Glomerular endothelial cell (primary cell): ENCODE measurements around the gene NOA1. TPM values are rescaled to one million over a fixed set of nuclear protein-coding genes. Genes with fewer than 3 reads are reported as not detected.
A peak's percentile ranks its signal among the peaks of the same experiment; 100 is the strongest.

ENCODE experiments used
- DNase-seq: peaks from one replicate; pipeline ENCODE4 v3.0.0-alpha.2; 2011; ENCODE audit warnings: low read depth, low spot score; ENCODE audit errors: extremely low read depth
- total RNA-seq: library from RNA; depleted of rRNA; stranded (reverse); fragments of >200 nt; gene quantifications from 2 replicates; pipeline ENCODE4 v1.2.3, GENCODE V29; 2015

Gene NOA1
- 23.1 and 25.4 TPM in 2 replicates for total RNA-seq

- DNase-seq, result peak; percentile 99
These were observed at the start of gene NOA1 for GRCh38 chr4:56977321-56978012. Gene NOA1, minus strand, starts transcription at chr4:56977606. Its CDS starts 21 bp downstream, at chr4:56977585.

- no peak for DNase-seq
These were observed 45.7 kb upstream of the NOA1 start for GRCh38 chr4:57023104-57023503.

GRCh38 chr4:57020467-57021101, 43.2 kb upstream of the NOA1 start:
- peak; percentile 89 for DNase-seq

GRCh38 chr4:57018980-57019379, 41.6 kb upstream of the NOA1 start:
- DNase-seq, result no peak

GRCh38 chr4:57013543-57014120, 36.2 kb upstream of the NOA1 start:
- no peak for DNase-seq

- DNase-seq, result no peak
These were observed 22.3 kb upstream of the NOA1 start for GRCh38 chr4:56999751-57000150.

GRCh38 chr4:56995525-56995924, 18.1 kb upstream of the NOA1 start:
- DNase-seq, result peak; percentile 64

GRCh38 chr4:56990109-56990905, 12.9 kb upstream of the NOA1 start:
- DNase-seq, result no peak

- no peak for DNase-seq
These were observed 9.5 kb upstream of the NOA1 start for GRCh38 chr4:56986952-56987351.

- no peak for DNase-seq
These were observed 8.8 kb upstream of the NOA1 start for GRCh38 chr4:56986192-56986591.

GRCh38 chr4:56981795-56982201, 4.4 kb upstream of the NOA1 start:
- DNase-seq, result peak; percentile 72

GRCh38 chr4:56979421-56980072, 2.1 kb upstream of the NOA1 start:
- DNase-seq, result no peak

GRCh38 chr4:56978750-56979303, 1.4 kb upstream of the NOA1 start, which contains the start of gene POLR2B:
Gene POLR2B, plus strand, starts transcription at chr4:56978896. Its CDS starts 90 bp downstream, at chr4:56978986.
- peak; percentile 81 for DNase-seq

GRCh38 chr4:56976837-56977320, 527 bp downstream of the NOA1 start:
- DNase-seq, result no peak

- DNase-seq, result no peak
These were observed 1.0 kb downstream of the NOA1 start for GRCh38 chr4:56976283-56976836.

GRCh38 chr4:56973336-56973735, 4.1 kb downstream of the NOA1 start:
- DNase-seq, result no peak

GRCh38 chr4:56972809-56973208, 4.6 kb downstream of the NOA1 start:
- DNase-seq, result no peak

- DNase-seq, result no peak
These were observed 5.0 kb downstream of the NOA1 start for GRCh38 chr4:56972389-56972788.

GRCh38 chr4:56971383-56971782, 6.0 kb downstream of the NOA1 start:
- DNase-seq, result no peak

GRCh38 chr4:56961107-56961500, 16.3 kb downstream of the NOA1 start:
- DNase-seq, result no peak
